Mesenchymal stem cell (in vitro differentiated cells and primary cell): ENCODE measurements around the gene FAM117B.

Source experiments
- DNase-seq: peaks from one replicate; pipeline ENCODE4 v3.0.0-alpha.2; 2013
- H2AFZ ChIP-seq: one replicate; pipeline ENCODE4 v1.6.1; 2013; ENCODE audit warnings: low read depth, mild to moderate bottlenecking, control low read depth, inconsistent platforms, low read length, moderate library complexity
- H2AK5ac ChIP-seq: 2 replicates; pipeline ENCODE4 v1.6.1; 2013; ENCODE audit warnings: low read length, moderate library complexity, mild to moderate bottlenecking, inconsistent platforms; ENCODE audit not compliant: severe bottlenecking
- H2BK120ac ChIP-seq: one replicate; pipeline ENCODE4 v1.6.1; 2013; ENCODE audit warnings: low read depth, mild to moderate bottlenecking, inconsistent platforms, low read length, moderate library complexity
- H2BK12ac ChIP-seq, 2 experiments: one replicate each; pipeline ENCODE4 v1.6.1; 2013; ENCODE audit warnings: inconsistent platforms in 2 of 2, low read length in 2 of 2, mild to moderate bottlenecking in 2 of 2, moderate library complexity in 2 of 2, control low read depth in 1 of 2
- H2BK15ac ChIP-seq: one replicate; pipeline ENCODE4 v1.6.1; 2013; ENCODE audit warnings: mild to moderate bottlenecking, low read depth, inconsistent platforms; ENCODE audit not compliant: poor library complexity, severe bottlenecking
- H2BK5ac ChIP-seq: 2 replicates; pipeline ENCODE4 v1.6.1; 2013; ENCODE audit warnings: low read depth, mild to moderate bottlenecking, low read length, control low read depth, inconsistent platforms; ENCODE audit not compliant: poor library complexity, severe bottlenecking
- H3K14ac ChIP-seq, 2 experiments: one replicate each; pipeline ENCODE4 v1.6.1; 2013; ENCODE audit warnings: inconsistent platforms in 2 of 2, low read length in 2 of 2, control low read depth in 1 of 2, mild to moderate bottlenecking in 1 of 2, moderate library complexity in 1 of 2
- H3K18ac ChIP-seq, 2 experiments: one replicate each; pipeline ENCODE4 v1.6.1; 2013; ENCODE audit warnings: inconsistent platforms in 2 of 2, low read length in 2 of 2, control low read depth in 1 of 2, low read depth in 1 of 2, mild to moderate bottlenecking in 1 of 2
- H3K23ac ChIP-seq, 2 experiments: one replicate each; pipeline ENCODE4 v1.6.1; 2013; ENCODE audit warnings: inconsistent platforms in 2 of 2, low read length in 2 of 2, mild to moderate bottlenecking in 2 of 2, moderate library complexity in 2 of 2, control low read depth in 1 of 2
- H3K27ac ChIP-seq: 2 replicates; pipeline ENCODE4 v1.5.1; 2013; ENCODE audit warnings: mild to moderate bottlenecking, moderate library complexity, low read length, control low read depth, inconsistent platforms; ENCODE audit not compliant: poor library complexity, severe bottlenecking
- H3K27me3 ChIP-seq, 2 experiments: 2 replicates each; pipeline versions ENCODE4 v1.6.1 to v1.7.0; 2013; ENCODE audit warnings: low read length in 2 of 2, mild to moderate bottlenecking in 2 of 2, moderate library complexity in 2 of 2, control low read depth in 1 of 2, inconsistent platforms in 1 of 2; ENCODE audit not compliant: control insufficient read depth in 1 of 2, insufficient read depth in 1 of 2
- H3K36me3 ChIP-seq, 2 experiments: 2 replicates each; pipeline versions ENCODE4 v1.6.1 to v1.7.0; 2013; ENCODE audit warnings: low read length in 2 of 2, control low read depth in 1 of 2, inconsistent platforms in 1 of 2, low read depth in 1 of 2, mild to moderate bottlenecking in 1 of 2; ENCODE audit not compliant: insufficient read depth in 2 of 2, control insufficient read depth in 1 of 2
- H3K4ac ChIP-seq, 2 experiments: one replicate each; pipeline ENCODE4 v1.6.1; 2013; ENCODE audit warnings: inconsistent platforms in 2 of 2, low read length in 2 of 2, mild to moderate bottlenecking in 2 of 2, moderate library complexity in 2 of 2, control low read depth in 1 of 2, low read depth in 1 of 2
- H3K4me1 ChIP-seq: 2 replicates; pipeline ENCODE4 v1.6.1; 2013; ENCODE audit warnings: low read depth, low read length, control low read depth; ENCODE audit not compliant: control insufficient read depth, insufficient read depth
- H3K4me2 ChIP-seq: 2 replicates; pipeline ENCODE4 v1.6.1; 2013; ENCODE audit warnings: low read length, mild to moderate bottlenecking, inconsistent platforms; ENCODE audit not compliant: poor library complexity, severe bottlenecking
- H3K4me3 ChIP-seq, 2 experiments: 2 replicates each; pipeline versions ENCODE4 v1.5.1 to v1.7.0; 2013; ENCODE audit warnings: low read length in 2 of 2, mild to moderate bottlenecking in 2 of 2, control low read depth in 1 of 2, low read depth in 1 of 2; ENCODE audit not compliant: insufficient read depth in 1 of 2
- H3K79me1 ChIP-seq: replicated peaks from 2 replicates; pipeline ENCODE4 v1.6.1; 2013; ENCODE audit warnings: mild to moderate bottlenecking, control low read depth, low read length, inconsistent platforms; ENCODE audit not compliant: poor library complexity, severe bottlenecking
- H3K9ac ChIP-seq: 2 replicates; pipeline ENCODE4 v1.7.0; 2013; ENCODE audit warnings: mild to moderate bottlenecking, low read length, moderate library complexity
- H3K9me3 ChIP-seq: 2 replicates; pipeline ENCODE4 v1.7.0; 2013; ENCODE audit warnings: mild to moderate bottlenecking, low read length; ENCODE audit not compliant: control insufficient read depth
- H4K8ac ChIP-seq: one replicate; pipeline ENCODE4 v1.6.1; 2013; ENCODE audit warnings: inconsistent platforms, mild to moderate bottlenecking, low read length, moderate library complexity
- H4K91ac ChIP-seq: one replicate; pipeline ENCODE4 v1.6.1; 2013; ENCODE audit warnings: mild to moderate bottlenecking, low read length, inconsistent platforms
- WGBS: methylation state at CpG from one replicate; pipeline ENCODE4 v1.1.7; 2013; ENCODE audit warnings: mixed read lengths; 5-methylcytosine and 5-hydroxymethylcytosine counted together

The FAM117B gene

DNA sequence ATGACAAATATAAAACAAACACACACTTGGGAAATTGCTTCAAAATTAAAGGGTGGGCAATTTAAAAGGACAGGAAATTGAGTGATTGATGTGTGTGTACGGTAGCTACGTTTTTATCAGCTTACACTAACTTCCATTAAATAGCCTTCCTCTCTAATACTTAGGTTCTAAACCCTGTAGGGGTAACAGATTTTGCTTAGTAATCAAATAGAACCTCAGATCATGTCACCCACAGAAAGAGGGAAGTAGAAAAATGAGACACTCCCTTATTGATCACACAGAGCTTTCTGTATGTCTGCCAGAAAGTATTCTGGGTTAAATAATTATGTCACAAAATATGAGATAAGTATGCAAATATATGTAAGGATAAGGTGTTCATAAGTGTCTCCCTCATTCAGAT is 143.4 kb downstream of the FAM117B start:
- Histone ChIP-seq H2BK5ac (no peak overlapping the region), H3K4ac (no peak overlapping the region), H3K23ac (no peak overlapping the region), H2AFZ (no peak overlapping the region), H2BK120ac (no peak overlapping the region), H2BK12ac (no peak overlapping the region), H4K8ac (no peak overlapping the region), H3K18ac (no peak overlapping the region), H3K9me3 (no peaks in the 10 kb centered on the region), H3K4me1 (peaks cover 2% of the 10 kb centered on the region), H3K36me3 (peaks cover 0 to 8% of the 10 kb centered on the region in 2 experiments), H3K27ac (no peak overlapping the region), H2BK15ac (no peak overlapping the region), H3K4me2 (no peak overlapping the region), H3K27me3 (no peaks in the 10 kb centered on the region), H3K4me3 (no peak overlapping the region), H3K14ac (no peak overlapping the region), H3K9ac (no peak overlapping the region), H4K91ac (no peak overlapping the region), H2AK5ac (no peak overlapping the region), H3K79me1 (no peaks in the 10 kb centered on the region)
- DNase-seq: no peak
- WGBS: no CpG with 5 or more reads among the region's 2 CpGs

DNA sequence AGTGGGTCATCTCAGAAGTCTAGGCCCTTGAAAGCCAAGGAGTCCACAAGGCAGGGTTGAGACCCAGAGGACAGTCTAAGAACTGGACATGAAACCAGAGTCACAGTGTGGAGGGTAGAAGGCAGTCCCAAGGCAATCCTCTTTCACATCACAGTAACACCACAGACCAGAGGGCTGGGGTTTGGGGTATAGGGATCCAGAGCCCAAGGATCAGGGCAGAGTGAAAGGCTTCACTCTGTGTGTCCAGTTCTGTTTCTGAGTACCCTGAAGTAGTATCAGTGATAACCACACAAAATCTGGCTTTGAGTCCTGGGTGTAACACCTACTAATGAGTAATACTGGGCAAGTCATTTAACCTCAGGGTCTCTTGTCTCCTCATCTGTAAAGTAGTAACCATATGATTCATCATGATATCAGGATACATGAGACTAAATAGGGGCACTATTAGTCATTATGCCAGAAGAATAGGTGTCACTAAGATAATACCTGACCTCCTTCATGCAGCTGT is 145.8 kb downstream of the FAM117B start:
- Histone ChIP-seq H3K27ac (no peak overlapping the region), H2AK5ac (no peak overlapping the region), H3K36me3 (no peaks in the 10 kb centered on the region), H2BK120ac (no peak overlapping the region), H2BK12ac (no peak overlapping the region), H2BK5ac (no peak overlapping the region), H3K18ac (no peak overlapping the region), H3K79me1 (no peaks in the 10 kb centered on the region), H3K14ac (no peak overlapping the region), H4K8ac (no peak overlapping the region), H3K4me3 (no peak overlapping the region), H3K23ac (no peak overlapping the region), H4K91ac (no peak overlapping the region), H3K27me3 (no peaks in the 10 kb centered on the region), H3K4me2 (no peak overlapping the region), H3K9me3 (no peaks in the 10 kb centered on the region), H3K4me1 (peaks cover 2% of the 10 kb centered on the region), H3K4ac (no peak overlapping the region), H2BK15ac (no peak overlapping the region), H3K9ac (no peak overlapping the region), H2AFZ (no peak overlapping the region)
- DNase-seq: peak; percentile 22

DNA sequence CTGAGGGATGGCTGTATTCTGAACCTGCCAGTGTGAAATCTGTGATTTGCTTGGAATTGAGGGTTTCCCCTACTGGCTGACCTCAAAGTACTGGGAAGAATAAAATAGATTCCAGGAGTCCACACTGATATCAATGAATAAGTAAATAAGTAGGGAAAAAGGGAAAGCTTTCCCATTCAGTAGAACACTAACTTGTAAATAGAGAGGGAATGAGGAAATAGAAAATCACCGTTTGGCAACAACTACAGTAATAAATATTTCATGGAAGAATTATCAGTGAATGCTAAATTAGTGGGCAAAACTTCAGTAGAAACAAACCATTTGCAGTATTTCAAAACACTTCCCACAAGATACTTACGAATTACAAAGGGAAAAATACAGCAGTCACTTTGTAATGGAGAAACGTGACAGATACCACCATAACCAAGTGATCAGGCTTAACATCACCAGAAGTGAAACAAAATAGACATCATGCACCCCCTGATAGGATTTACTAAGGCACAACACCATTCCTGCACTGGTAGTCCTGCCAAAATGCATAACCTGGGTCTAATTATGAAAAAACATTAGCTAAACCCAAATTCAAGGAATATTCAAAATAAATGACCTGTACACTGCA is 148.3 kb downstream of the FAM117B start:
- H2BK15ac ChIP-seq: no peak overlapping the region
- no peaks in the 10 kb centered on the region for H3K9me3 ChIP-seq
- H3K79me1 ChIP-seq: no peaks in the 10 kb centered on the region
- no peak overlapping the region for H3K18ac ChIP-seq
- no peak overlapping the region for H2BK5ac ChIP-seq
- H3K23ac ChIP-seq: no peak overlapping the region
- peak overlapping the region; percentile 10 for H3K9ac ChIP-seq
- H2AK5ac ChIP-seq: no peak overlapping the region
- H3K4me3 ChIP-seq: no peak overlapping the region
- no peak overlapping the region for H4K91ac ChIP-seq
- no peak overlapping the region for H2BK12ac ChIP-seq
- H3K36me3 ChIP-seq: no peaks in the 10 kb centered on the region
- no peak for DNase-seq
- no peak overlapping the region for H3K4ac ChIP-seq
- H2BK120ac ChIP-seq: no peak overlapping the region
- 93% methylated on average over 2 of the region's 3 CpGs for WGBS
- H3K4me1 ChIP-seq: peaks cover 2% of the 10 kb centered on the region
- no peak overlapping the region for H3K14ac ChIP-seq
- H3K27ac ChIP-seq: no peak overlapping the region
- H2AFZ ChIP-seq: no peak overlapping the region
- no peaks in the 10 kb centered on the region for H3K27me3 ChIP-seq
- H4K8ac ChIP-seq: no peak overlapping the region
- no peak overlapping the region for H3K4me2 ChIP-seq

DNA sequence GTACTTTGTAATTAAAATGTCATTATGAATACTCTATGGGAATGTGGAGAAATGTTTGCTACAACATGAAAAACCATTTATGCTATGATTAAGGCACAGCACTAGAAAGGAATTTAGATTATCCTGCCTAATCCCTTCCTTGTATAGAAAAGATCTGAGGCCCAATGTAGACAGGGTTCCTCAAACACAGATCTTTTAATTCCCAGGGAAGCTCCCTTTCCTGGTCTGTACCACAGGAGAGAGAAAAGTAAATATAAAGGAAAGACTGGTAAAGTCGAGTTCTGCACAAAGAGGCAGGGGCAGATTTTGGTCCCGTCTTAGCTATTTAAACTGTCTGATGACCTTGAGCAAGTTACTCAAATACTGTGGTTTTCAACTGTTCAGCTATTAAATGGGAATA is 152.1 kb downstream of the FAM117B start:
- H3K4me3 ChIP-seq: no peak overlapping the region
- H4K8ac ChIP-seq: no peak overlapping the region
- H2BK12ac ChIP-seq: no peak overlapping the region
- H2AK5ac ChIP-seq: no peak overlapping the region
- H3K79me1 ChIP-seq: no peaks in the 10 kb centered on the region
- no peak overlapping the region for H3K4ac ChIP-seq
- no peak overlapping the region for H2BK5ac ChIP-seq
- H3K36me3 ChIP-seq: peaks cover 0 to 3% of the 10 kb centered on the region in 2 experiments
- H3K23ac ChIP-seq: no peak overlapping the region
- no peak overlapping the region for H2BK15ac ChIP-seq
- H3K4me2 ChIP-seq: no peak overlapping the region
- 96% methylated on average over 2 of the region's 2 CpGs for WGBS
- H3K18ac ChIP-seq: no peak overlapping the region
- no peak overlapping the region for H3K9ac ChIP-seq
- no peak overlapping the region for H3K27ac ChIP-seq
- H3K9me3 ChIP-seq: no peaks in the 10 kb centered on the region
- H2BK120ac ChIP-seq: no peak overlapping the region
- no peak for DNase-seq
- H3K4me1 ChIP-seq: no peaks in the 10 kb centered on the region
- H3K14ac ChIP-seq: no peak overlapping the region
- no peak overlapping the region for H2AFZ ChIP-seq
- no peaks in the 10 kb centered on the region for H3K27me3 ChIP-seq
- no peak overlapping the region for H4K91ac ChIP-seq
